Mammary epithelial cell (primary cell): ENCODE results near the gene PI4KB.

Source experiments
- EZH2 ChIP-seq: IDR thresholded peaks from 2 replicates; pipeline ENCODE4 v1.6.1; 2012; ENCODE audit warnings: low read length, inconsistent platforms, borderline replicate concordance
- TF ChIP-seq, protein P1 (sequence below), 2 donors: IDR thresholded peaks in 1 of 2; conservative IDR thresholded peaks in 1 of 2; 2 replicates each; pipeline ENCODE4 v1.5.1; 2011 to 2012; ENCODE audit warnings: inconsistent platforms in 2 of 2, low read length in 2 of 2, mild to moderate bottlenecking in 2 of 2, control low read depth in 1 of 2, low read depth in 1 of 2; ENCODE audit not compliant: insufficient read depth in 1 of 2; ENCODE audit errors: extremely low read depth in 1 of 2

DNA sequence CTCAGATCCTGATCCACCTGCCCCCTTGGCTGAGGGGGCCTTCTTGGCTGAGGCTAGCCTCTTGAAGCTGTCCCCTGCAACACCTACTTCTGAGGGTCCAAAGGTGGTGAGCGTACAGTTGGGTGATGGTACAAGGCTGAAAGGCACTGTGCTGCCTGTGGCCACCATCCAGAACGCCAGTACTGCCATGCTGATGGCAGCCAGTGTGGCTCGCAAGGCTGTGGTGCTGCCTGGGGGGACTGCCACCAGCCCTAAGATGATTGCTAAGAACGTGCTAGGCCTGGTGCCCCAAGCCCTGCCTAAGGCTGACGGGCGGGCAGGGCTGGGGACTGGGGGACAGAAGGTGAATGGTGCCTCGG is 39.9 kb downstream of the PI4KB start:
- TF ChIP-seq, protein P1, sequence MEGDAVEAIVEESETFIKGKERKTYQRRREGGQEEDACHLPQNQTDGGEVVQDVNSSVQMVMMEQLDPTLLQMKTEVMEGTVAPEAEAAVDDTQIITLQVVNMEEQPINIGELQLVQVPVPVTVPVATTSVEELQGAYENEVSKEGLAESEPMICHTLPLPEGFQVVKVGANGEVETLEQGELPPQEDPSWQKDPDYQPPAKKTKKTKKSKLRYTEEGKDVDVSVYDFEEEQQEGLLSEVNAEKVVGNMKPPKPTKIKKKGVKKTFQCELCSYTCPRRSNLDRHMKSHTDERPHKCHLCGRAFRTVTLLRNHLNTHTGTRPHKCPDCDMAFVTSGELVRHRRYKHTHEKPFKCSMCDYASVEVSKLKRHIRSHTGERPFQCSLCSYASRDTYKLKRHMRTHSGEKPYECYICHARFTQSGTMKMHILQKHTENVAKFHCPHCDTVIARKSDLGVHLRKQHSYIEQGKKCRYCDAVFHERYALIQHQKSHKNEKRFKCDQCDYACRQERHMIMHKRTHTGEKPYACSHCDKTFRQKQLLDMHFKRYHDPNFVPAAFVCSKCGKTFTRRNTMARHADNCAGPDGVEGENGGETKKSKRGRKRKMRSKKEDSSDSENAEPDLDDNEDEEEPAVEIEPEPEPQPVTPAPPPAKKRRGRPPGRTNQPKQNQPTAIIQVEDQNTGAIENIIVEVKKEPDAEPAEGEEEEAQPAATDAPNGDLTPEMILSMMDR (conservative IDR thresholded peaks at IDR 0.05 in 1 of 2, IDR thresholded peaks at IDR 0.05 in 1 of 2; ENCODE audit: extremely low read depth in 1 of 2, insufficient read depth in 1 of 2, low read depth in 1 of 2, low read length in 2 of 2), result no peak
- no peak for TF ChIP-seq EZH2
